IPS-11a (cell line): Measurements from ENCODE around the gene STX5.
"Not testable (repeated sequence)": the region's sequence is repeated elsewhere in the genome, so short reads cannot be mapped to it uniquely, and the experiment has no call there.

ENCODE experiments used
- H3K4me3 ChIP-seq: one replicate; pipeline ENCODE4 v1.5.1; 2013; ENCODE audit warnings: low read depth, low read length, control low read depth

The STX5 gene

DNA sequence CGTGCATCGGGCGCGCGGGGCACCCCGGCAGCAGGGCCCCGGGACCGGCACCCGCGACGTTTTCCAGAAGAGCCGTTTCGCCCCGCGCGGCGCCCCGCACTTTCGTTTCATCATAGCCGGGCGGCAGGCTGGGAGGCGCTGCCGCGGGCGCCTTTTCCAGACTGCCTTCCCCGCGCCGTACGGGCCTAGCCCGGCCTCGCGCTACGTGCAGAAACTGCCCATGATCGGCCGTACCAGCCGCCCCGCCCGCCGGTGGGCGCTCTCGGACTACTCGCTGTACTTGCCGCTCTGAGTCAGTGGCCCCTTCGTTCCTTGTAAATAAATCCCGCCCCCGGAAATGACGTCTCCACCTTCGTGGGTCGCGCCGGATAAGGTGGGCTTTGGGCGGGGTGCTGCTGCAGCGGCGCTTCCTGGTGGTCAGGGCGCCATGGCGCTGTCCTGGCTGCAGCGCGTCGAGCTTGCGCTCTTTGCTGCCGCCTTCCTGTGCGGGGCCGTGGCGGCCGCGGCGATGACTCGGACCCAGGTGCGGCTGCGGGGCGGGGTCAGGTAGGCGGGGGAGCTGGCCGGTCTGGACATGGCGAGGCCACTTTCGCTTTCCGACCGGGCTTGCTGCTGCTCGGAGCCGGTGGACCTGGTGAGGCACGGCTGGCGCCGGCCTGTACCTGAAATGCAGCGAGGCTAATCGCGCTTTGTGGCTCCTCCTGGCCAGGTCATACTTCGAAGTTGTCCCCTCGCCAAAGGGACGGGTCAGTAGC is 44.7 kb downstream of the STX5 start, which contains the start of gene TMEM179B:
Gene TMEM179B (plus strand): TSS at position 398 of the 755 bp plus-strand sequence. CDS start 30 bp downstream, at position 428.
- peak within 1 kb of the TSS; percentile 95 for H3K4me3 ChIP-seq

DNA sequence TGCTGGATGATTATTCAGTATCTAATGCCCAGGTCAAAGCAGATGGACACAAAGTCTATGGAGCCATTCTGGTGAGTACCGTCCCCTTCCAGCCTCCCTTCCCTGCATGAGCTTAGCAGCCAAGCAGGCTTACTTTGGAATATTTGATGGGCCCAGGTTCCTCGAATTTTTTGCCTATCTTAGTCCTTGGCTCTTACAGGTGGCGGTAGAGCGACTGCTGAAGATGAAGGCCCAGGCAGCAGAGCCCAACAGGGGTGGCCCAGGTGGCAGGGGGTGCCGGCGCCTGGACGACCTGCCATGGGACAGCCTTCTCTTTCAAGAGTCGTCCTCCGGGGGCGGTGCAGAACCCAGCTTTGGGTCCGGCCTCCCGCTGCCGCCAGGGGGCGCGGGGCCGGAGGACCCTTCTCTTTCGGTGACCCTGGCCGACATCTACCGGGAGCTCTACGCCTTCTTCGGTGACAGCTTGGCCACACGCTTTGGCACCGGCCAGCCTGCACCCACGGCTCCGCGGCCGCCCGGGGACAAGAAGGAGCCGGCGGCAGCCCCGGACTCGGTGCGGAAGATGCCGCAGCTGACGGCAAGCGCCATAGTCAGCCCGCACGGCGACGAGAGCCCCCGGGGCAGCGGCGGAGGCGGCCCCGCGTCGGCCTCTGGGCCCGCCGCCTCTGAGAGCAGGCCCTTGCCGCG is 45.4 kb downstream of the STX5 start:
- H3K4me3 ChIP-seq = peak overlapping the region; percentile 95

DNA sequence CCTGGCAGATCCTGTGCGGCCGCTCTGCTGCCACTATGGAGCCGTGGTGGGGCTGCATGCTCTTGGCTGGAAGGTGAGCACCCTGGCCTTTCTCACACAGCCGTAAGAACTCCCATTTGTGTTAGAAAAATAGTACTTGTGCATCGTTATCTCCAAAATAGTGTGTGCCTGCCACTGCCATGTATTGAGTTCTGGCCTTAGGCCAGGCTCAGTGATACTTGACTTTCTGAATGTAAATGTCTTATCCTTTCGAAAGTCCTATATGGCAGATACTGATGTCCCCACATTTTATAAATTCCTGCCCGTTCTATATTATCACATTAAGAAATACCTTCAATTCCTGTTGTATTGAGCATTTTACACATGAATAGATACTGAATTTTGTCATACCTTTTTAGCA is 49.1 kb downstream of the STX5 start:
- no peak overlapping the region for H3K4me3 ChIP-seq

DNA sequence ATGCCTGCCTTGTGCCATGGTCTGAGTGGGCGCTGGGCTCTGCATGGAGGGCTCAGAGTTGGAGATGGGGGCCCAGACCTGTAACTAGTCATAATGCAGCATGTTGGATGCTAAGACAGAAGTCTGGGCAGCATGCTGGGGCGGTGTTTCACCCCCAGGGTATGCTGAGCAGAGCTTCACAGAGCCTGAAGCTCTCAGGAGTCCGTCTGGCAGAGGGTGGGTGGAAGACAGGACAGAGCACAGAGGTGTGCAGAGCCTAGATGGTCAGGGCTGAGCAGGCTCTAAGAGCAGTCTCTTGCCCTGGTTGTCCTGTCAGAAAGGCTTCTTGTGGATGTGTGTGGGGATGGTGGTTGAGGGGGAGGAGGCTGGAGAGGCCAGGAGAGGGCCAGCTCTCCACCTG is 53.4 kb downstream of the STX5 start:
- no peak overlapping the region for H3K4me3 ChIP-seq

DNA sequence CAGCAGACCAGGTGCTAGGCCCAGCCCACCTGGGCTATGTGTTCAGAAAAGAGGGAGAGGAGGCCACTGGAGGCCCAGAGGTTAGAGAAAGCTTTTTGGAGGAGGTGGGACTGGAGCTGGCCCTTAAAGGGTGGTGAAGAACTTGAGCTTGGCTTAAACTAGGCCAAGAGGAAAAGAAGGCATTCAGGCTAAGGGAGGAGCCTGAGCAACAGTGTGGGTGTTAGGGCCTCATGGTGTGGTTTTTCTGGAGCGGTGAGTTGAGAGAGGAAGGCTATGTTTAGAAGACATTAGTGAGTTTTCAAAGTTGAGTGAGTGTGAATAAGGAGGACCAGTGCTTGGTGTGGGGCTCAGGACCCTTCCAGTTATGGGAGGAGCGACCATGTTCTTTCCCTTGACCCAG is 54.5 kb downstream of the STX5 start:
- H3K4me3 ChIP-seq = no peak overlapping the region

DNA sequence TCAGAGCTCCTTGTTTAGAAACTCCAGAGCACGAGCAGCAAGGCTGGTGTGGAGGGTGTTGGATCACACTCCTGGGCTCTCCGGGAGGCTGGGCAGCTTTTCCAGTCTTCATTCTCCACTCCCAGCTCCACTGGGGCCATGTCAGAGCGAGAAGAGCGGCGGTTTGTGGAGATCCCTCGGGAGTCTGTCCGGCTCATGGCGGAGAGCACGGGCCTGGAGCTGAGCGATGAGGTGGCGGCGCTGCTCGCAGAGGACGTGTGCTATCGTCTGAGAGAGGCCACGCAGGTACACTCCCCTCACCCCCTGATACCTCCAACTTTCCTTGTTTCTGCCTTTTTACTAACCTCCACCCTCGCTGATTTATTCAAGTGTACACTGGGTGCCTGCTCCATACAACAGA is 56.2 kb downstream of the STX5 start:
- no peak overlapping the region for H3K4me3 ChIP-seq

DNA sequence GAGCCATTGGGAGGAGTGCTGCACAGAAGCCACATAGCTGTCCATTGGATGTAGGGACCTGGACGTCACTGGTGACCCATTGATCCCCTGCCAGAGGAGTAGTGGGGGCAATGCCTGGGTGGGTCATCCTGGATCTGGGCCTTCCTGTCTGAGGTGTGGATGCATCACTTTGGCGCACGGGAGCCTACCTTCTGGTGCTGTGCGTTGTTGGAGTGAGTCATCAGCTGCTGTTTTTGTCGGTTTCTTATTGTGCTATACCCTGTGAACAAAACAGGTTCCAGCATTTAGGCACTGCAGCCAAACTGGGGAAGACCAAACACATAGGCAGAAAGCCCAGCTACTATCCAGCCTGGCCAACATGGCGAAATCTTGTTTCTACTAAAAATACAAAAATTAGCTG is 57.4 kb downstream of the STX5 start:
- no peak overlapping the region for H3K4me3 ChIP-seq

DNA sequence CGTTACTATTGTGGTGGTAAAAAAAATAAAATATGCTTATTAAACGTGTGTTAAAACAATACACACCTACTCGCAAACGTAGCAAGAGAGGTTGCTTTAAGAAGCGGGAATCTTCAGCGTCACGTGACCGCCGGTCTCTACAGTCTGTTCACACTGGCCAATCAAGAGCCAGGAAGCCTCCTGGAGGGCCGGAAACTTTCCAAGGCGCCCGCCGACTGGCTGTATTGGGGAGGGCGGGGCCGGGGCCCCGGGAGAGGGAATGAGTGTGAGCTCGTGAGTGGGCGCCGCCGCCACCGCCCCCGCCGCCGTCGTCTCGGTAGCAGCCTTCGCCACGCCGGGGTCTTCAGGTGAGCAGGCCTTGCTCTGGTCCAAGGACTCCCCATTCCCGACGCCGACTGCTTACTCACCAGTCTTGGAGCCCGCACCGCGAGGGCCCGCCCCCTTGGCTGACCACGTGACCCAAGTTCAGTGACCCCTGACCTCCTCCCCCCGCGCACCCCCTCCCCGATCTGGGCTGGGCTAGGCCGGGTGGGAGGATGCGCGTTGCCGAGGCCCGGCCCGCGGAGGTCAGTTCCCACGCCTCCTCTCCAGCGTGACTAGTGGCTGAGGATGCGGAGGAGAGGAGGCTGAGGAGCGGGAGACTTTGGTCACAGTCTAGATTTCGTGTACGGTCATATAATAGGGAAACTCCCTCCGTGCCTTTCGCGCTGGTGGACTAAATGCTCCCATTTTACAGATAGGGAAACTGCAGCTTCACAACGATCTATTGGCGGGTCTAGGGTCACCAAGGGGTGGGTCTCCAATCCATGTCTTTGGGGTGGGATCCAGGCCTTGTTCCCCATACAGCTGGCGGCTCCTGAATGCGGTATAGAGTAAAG is 60.5 kb downstream of the STX5 start, which contains the start of gene TAF6L:
Gene TAF6L (plus strand): TSS at position 253 of the 878 bp plus-strand sequence. CDS start 4,388 bp downstream, outside the sequence.
- H3K4me3 ChIP-seq = peak within 1 kb of the TSS; percentile 92

DNA sequence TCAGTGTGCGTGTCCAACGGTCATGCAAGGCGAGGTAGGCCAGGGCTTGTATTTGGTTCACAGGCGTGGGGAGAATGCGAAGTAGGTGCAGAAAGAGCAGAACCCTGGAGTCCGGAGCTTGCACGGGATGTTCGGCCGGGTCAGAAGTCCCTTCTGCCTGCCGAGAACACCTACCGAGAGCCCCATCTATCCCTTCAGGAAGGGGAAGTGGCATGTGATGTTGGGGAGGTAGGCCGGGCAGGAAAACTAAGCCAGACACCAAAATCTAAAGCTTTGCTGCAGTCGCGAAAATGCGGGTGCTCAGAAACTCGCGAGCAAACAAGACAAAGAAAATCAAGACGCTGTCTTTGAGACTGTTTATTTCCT is 61.1 kb downstream of the STX5 start:
- peak overlapping the region; percentile 40 for H3K4me3 ChIP-seq

DNA sequence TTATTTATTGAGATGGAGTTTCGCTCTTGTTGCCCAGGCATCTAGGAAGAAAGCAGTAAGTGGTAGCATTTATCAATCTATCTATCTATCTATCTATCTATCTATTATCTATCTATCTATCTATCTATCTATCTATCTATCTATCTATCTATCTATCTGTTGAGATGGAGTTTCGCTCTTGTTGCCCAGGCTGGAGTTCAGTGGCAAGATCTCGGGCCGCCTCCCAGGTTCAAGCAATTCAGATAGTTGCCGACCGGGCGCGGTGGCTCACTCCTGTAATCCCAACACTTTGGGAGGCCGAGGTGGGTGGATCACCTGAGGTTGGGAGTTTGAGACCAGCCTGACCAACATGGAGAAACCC is 71.0 kb downstream of the STX5 start:
- not testable (repeated sequence) for H3K4me3 ChIP-seq

DNA sequence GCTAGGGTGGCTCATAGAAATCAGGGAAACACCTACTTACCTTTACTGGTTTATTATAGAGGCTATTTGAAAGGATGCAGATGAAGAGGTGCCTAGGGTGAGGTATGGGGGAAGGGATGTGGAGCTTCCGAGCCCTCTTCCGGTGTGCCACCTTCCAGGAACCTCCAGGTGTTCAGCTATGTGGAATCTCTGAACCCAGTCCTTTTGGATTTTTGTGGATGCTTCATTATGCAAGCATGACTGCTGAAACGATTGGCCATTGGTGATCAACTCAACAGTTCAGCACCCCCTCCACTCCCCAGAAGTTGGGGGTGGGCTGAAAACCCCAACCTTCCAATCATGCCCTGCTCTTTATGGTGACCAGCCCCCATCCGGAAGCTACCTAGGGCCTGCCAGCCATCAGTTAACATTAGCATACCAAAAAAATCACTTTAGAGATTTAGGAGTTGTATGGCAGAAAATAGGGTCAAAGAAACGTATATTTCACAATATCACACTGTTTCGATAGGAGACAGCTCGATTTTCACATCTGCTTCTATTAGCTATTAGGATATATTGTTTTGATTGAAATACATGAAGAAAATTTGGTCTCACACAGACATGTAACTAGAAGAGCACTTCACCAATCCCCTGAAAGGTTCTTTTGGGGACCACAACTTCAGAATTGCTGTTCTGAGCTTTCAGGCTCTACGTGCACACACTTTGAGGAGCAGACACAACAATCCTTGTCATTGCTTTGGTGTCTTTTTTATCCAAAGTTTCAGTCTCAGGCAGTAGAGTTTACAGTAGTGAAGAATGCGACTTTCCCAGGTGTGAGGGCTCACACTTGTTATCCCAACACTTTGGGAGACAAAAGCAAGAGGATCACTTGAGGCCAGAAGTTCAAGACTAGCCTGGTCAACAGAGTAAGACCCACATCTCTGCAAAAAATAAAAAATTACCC is 73.7 kb downstream of the STX5 start:
- H3K4me3 ChIP-seq = peak overlapping the region; percentile 54
